ENCODE results near the gene LCN12.

The LCN12 gene

GRCh38 chr9:136939996-136940525 lies 12.0 kb upstream of the LCN12 start:
- no peak overlapping the region for H3K27ac ChIP-seq (ENCODE audit: low read length, poor library complexity, severe bottlenecking)
- H4K91ac ChIP-seq (ENCODE audit: low read length) = no peak overlapping the region
- H3K18ac ChIP-seq (ENCODE audit: low read depth in 1 of 2, low read length in 2 of 2) = no peak overlapping the region
- H3K9ac ChIP-seq (ENCODE audit: low read length) = no peak overlapping the region
- H2BK12ac ChIP-seq (ENCODE audit: low read length in 2 of 2) = no peak overlapping the region
- no peak overlapping the region for H3K4ac ChIP-seq (ENCODE audit: low read depth in 1 of 2, low read length in 2 of 2)
- H3K27me3 ChIP-seq (ENCODE audit: control insufficient read depth in 1 of 2, insufficient read depth in 1 of 2, low read length in 2 of 2) = no peaks in the 10 kb centered on the region
- no peak overlapping the region for H4K8ac ChIP-seq (ENCODE audit: low read length)
- no peak for DNase-seq
- H2BK5ac ChIP-seq (ENCODE audit: low read depth, low read length, poor library complexity, severe bottlenecking) = no peak overlapping the region
- 94% methylated on average over 16 of the region's 16 CpGs for WGBS
- H3K14ac ChIP-seq (ENCODE audit: low read length in 2 of 2) = no peak overlapping the region
- H3K4me2 ChIP-seq (ENCODE audit: low read length, poor library complexity, severe bottlenecking) = no peak overlapping the region
- H3K9me3 ChIP-seq (ENCODE audit: control insufficient read depth, low read length) = no peaks in the 10 kb centered on the region
- peaks cover 35% of the 10 kb centered on the region for H3K79me1 ChIP-seq (replicated peaks; ENCODE audit: low read length, poor library complexity, severe bottlenecking)
- peaks cover 23% of the 10 kb centered on the region for H3K4me1 ChIP-seq (ENCODE audit: control insufficient read depth, insufficient read depth, low read depth, low read length)
- H2BK120ac ChIP-seq (ENCODE audit: low read depth, low read length) = no peak overlapping the region
- H2AK5ac ChIP-seq (ENCODE audit: low read length, severe bottlenecking) = no peak overlapping the region
- H3K23ac ChIP-seq (ENCODE audit: low read length in 2 of 2) = no peak overlapping the region
- peaks cover 41 to 59% of the 10 kb centered on the region in 2 experiments for H3K36me3 ChIP-seq (ENCODE audit: control insufficient read depth in 1 of 2, insufficient read depth in 2 of 2, low read depth in 1 of 2, low read length in 2 of 2)
- H2BK15ac ChIP-seq (ENCODE audit: low read depth, poor library complexity, severe bottlenecking) = no peak overlapping the region
- H2AFZ ChIP-seq (ENCODE audit: low read depth, low read length) = no peak overlapping the region
- H3K4me3 ChIP-seq (ENCODE audit: insufficient read depth in 1 of 2, low read depth in 1 of 2, low read length in 2 of 2) = peak overlapping the region in 1 of 2 experiments; percentile 26

- Histone ChIP-seq H2BK15ac (ENCODE audit: low read depth, poor library complexity, severe bottlenecking) (peak overlapping the region; percentile 16), H2AFZ (ENCODE audit: low read depth, low read length) (no peak overlapping the region), H3K79me1 (replicated peaks; ENCODE audit: low read length, poor library complexity, severe bottlenecking) (peaks cover 34% of the 10 kb centered on the region), H3K14ac (ENCODE audit: low read length in 2 of 2) (no peak overlapping the region), H3K36me3 (ENCODE audit: control insufficient read depth in 1 of 2, insufficient read depth in 2 of 2, low read depth in 1 of 2, low read length in 2 of 2) (peaks cover 41 to 59% of the 10 kb centered on the region in 2 experiments), H2BK12ac (ENCODE audit: low read length in 2 of 2) (peak overlapping the region in 1 of 2 experiments; percentile 19), H3K4ac (ENCODE audit: low read depth in 1 of 2, low read length in 2 of 2) (no peak overlapping the region), H3K4me1 (ENCODE audit: control insufficient read depth, insufficient read depth, low read depth, low read length) (peaks cover 23% of the 10 kb centered on the region), H3K18ac (ENCODE audit: low read depth in 1 of 2, low read length in 2 of 2) (no peak overlapping the region), H4K91ac (ENCODE audit: low read length) (no peak overlapping the region), H3K23ac (ENCODE audit: low read length in 2 of 2) (no peak overlapping the region), H3K27ac (ENCODE audit: low read length, poor library complexity, severe bottlenecking) (no peak overlapping the region), H2BK5ac (ENCODE audit: low read depth, low read length, poor library complexity, severe bottlenecking) (no peak overlapping the region), H3K9ac (ENCODE audit: low read length) (no peak overlapping the region), H3K4me3 (ENCODE audit: insufficient read depth in 1 of 2, low read depth in 1 of 2, low read length in 2 of 2) (peak overlapping the region in 1 of 2 experiments; percentile 32), H3K4me2 (ENCODE audit: low read length, poor library complexity, severe bottlenecking) (no peak overlapping the region), H3K9me3 (ENCODE audit: control insufficient read depth, low read length) (no peaks in the 10 kb centered on the region), H4K8ac (ENCODE audit: low read length) (peak overlapping the region; percentile 57), H2BK120ac (ENCODE audit: low read depth, low read length) (no peak overlapping the region), H3K27me3 (ENCODE audit: control insufficient read depth in 1 of 2, insufficient read depth in 1 of 2, low read length in 2 of 2) (no peaks in the 10 kb centered on the region), H2AK5ac (ENCODE audit: low read length, severe bottlenecking) (no peak overlapping the region)
- WGBS = 96% methylated on average over 42 of the region's 42 CpGs
- DNase-seq = no peak
Measured at GRCh38 chr9:136940526-136941230, 11.4 kb upstream of the LCN12 start.

- Histone ChIP-seq H4K91ac (ENCODE audit: low read length) (peak overlapping the region; percentile 47), H3K79me1 (replicated peaks; ENCODE audit: low read length, poor library complexity, severe bottlenecking) (peaks cover 34% of the 10 kb centered on the region), H2BK15ac (ENCODE audit: low read depth, poor library complexity, severe bottlenecking) (no peak overlapping the region), H2AK5ac (ENCODE audit: low read length, severe bottlenecking) (no peak overlapping the region), H2BK12ac (ENCODE audit: low read length in 2 of 2) (no peak overlapping the region), H3K4me2 (ENCODE audit: low read length, poor library complexity, severe bottlenecking) (no peak overlapping the region), H3K4me1 (ENCODE audit: control insufficient read depth, insufficient read depth, low read depth, low read length) (peaks cover 23% of the 10 kb centered on the region), H4K8ac (ENCODE audit: low read length) (peak overlapping the region; percentile 27), H2AFZ (ENCODE audit: low read depth, low read length) (no peak overlapping the region), H3K27me3 (ENCODE audit: control insufficient read depth in 1 of 2, insufficient read depth in 1 of 2, low read length in 2 of 2) (no peaks in the 10 kb centered on the region), H3K23ac (ENCODE audit: low read length in 2 of 2) (no peak overlapping the region), H3K4me3 (ENCODE audit: insufficient read depth in 1 of 2, low read depth in 1 of 2, low read length in 2 of 2) (no peak overlapping the region), H3K27ac (ENCODE audit: low read length, poor library complexity, severe bottlenecking) (no peak overlapping the region), H3K4ac (ENCODE audit: low read depth in 1 of 2, low read length in 2 of 2) (no peak overlapping the region), H3K18ac (ENCODE audit: low read depth in 1 of 2, low read length in 2 of 2) (no peak overlapping the region), H3K9ac (ENCODE audit: low read length) (no peak overlapping the region), H2BK120ac (ENCODE audit: low read depth, low read length) (no peak overlapping the region), H2BK5ac (ENCODE audit: low read depth, low read length, poor library complexity, severe bottlenecking) (no peak overlapping the region), H3K9me3 (ENCODE audit: control insufficient read depth, low read length) (no peaks in the 10 kb centered on the region), H3K14ac (ENCODE audit: low read length in 2 of 2) (no peak overlapping the region), H3K36me3 (ENCODE audit: control insufficient read depth in 1 of 2, insufficient read depth in 2 of 2, low read depth in 1 of 2, low read length in 2 of 2) (peaks cover 41 to 59% of the 10 kb centered on the region in 2 experiments)
- no peak for DNase-seq
- WGBS = 97% methylated on average over 55 of the region's 55 CpGs
Measured at GRCh38 chr9:136941231-136942111, 10.6 kb upstream of the LCN12 start.
